Endothelial cell of umbilical vein (primary cell): Measurements from ENCODE around the gene ZDHHC19. TPM values are rescaled to one million over a fixed set of nuclear protein-coding genes. Genes with fewer than 3 reads are reported as not detected.

Experiments used
- BruUV-seq: library from RNA; stranded (reverse); fragments of 400-500 nt; replicated peaks from 2 replicates; lab custom pipeline; 2021; lab: Mats Ljungman, UMichigan
- CTCF ChIA-PET: fragments of 300-600, 350-600 bp; sonication (Branson Sonifier 250); formaldehyde crosslinking; loops from one replicate; lab custom pipeline; 2021; ENCODE audit warnings: antibody characterized with exemption, inconsistent platforms; lab: Charles Lee
- POLR2A ChIA-PET: fragments of 300-600, 350-600 bp; sonication (Branson Sonifier 250); formaldehyde crosslinking; loops from one replicate; lab custom pipeline; 2021; ENCODE audit warnings: antibody characterized with exemption, inconsistent platforms; lab: Charles Lee
- DNase-seq: peaks from one replicate; pipeline ENCODE4 v3.0.0-alpha.2; 2011; ENCODE audit warnings: low read depth, low spot score
- FAIRE-seq: peaks from 2 replicates; lab custom pipeline; 2011; peaks lifted over from hg19 to GRCh38; lab: Jason Lieb, UNC
- H2AFZ ChIP-seq: 2 replicates; pipeline ENCODE4 v1.6.0; 2012; ENCODE audit warnings: low read depth, low read length, control low read depth, inconsistent platforms
- H3K27ac ChIP-seq: 2 replicates; pipeline ENCODE4 v1.5.1; 2011; ENCODE audit warnings: low read depth, mild to moderate bottlenecking, control low read depth, low read length, moderate library complexity; ENCODE audit not compliant: insufficient read depth
- H3K27me3 ChIP-seq, 2 experiments: 2 replicates each; pipeline versions ENCODE4 v1.6.0 to v1.6.1; 2011; ENCODE audit warnings: low read length in 2 of 2, mixed read lengths in 1 of 2; ENCODE audit not compliant: control insufficient read depth in 2 of 2, insufficient read depth in 2 of 2
- H3K36me3 ChIP-seq, 2 experiments: 2 replicates in 1 of 2; 3 replicates in 1 of 2; pipeline ENCODE4 v1.5.1; 2011; ENCODE audit warnings: low read length in 2 of 2, mild to moderate bottlenecking in 1 of 2, moderate library complexity in 1 of 2; ENCODE audit not compliant: control insufficient read depth in 2 of 2, insufficient read depth in 2 of 2; ENCODE audit errors: extremely low read depth in 1 of 2
- H3K4me1 ChIP-seq: 3 replicates; pipeline ENCODE4 v1.5.1; 2011; ENCODE audit warnings: mild to moderate bottlenecking, low read length; ENCODE audit not compliant: control insufficient read depth, insufficient read depth; ENCODE audit errors: extremely low read depth
- H3K4me2 ChIP-seq: 2 replicates; pipeline ENCODE4 v1.6.1; 2011; ENCODE audit warnings: low read length, control low read depth, mixed read lengths; ENCODE audit not compliant: insufficient read depth
- H3K4me3 ChIP-seq, 3 experiments: fragments of 200-600 bp in 1 of 3; sonication (generic), shearing (Covaris generic) in 1 of 3; replicated peaks in 1 of 3; 2 replicates each; pipeline ENCODE4 v1.5.1; 2011 to 2016; ENCODE audit warnings: control low read depth in 3 of 3, low read length in 3 of 3, mild to moderate bottlenecking in 2 of 3, inconsistent platforms in 1 of 3, low read depth in 1 of 3, moderate library complexity in 1 of 3; ENCODE audit not compliant: insufficient read depth in 1 of 3
- H3K79me2 ChIP-seq: 2 replicates; pipeline ENCODE4 v1.6.0; 2012; ENCODE audit warnings: low read length, inconsistent platforms; ENCODE audit not compliant: control insufficient read depth, insufficient read depth
- H3K9ac ChIP-seq: replicated peaks from 2 replicates; pipeline ENCODE3; 2011; ENCODE audit warnings: low read length, control low read depth; ENCODE audit not compliant: insufficient read depth; ENCODE audit errors: extremely low read depth
- H3K9me1 ChIP-seq: replicated peaks from 3 replicates; pipeline ENCODE4 v1.6.0; 2011; ENCODE audit warnings: mild to moderate bottlenecking, low read length; ENCODE audit not compliant: control insufficient read depth, insufficient read depth; ENCODE audit errors: extremely low read depth
- H3K9me3 ChIP-seq: replicated peaks from 2 replicates; pipeline ENCODE4 v1.5.1; 2012; ENCODE audit warnings: low read length, inconsistent platforms; ENCODE audit not compliant: control insufficient read depth, insufficient read depth
- H4K20me1 ChIP-seq: replicated peaks from 2 replicates; pipeline ENCODE3; 2011; ENCODE audit warnings: mild to moderate bottlenecking, low read length; ENCODE audit not compliant: control insufficient read depth, insufficient read depth; ENCODE audit errors: extremely low read depth
- CTCF ChIP-seq, 2 donors: IDR thresholded peaks; 1 replicate in 1 of 2; 2 replicates in 1 of 2; pipeline ENCODE4 v1.5.1; 2011; ENCODE audit warnings: low read length in 2 of 2, mild to moderate bottlenecking in 2 of 2, moderate library complexity in 2 of 2, control low read depth in 1 of 2, inconsistent platforms in 1 of 2, low read depth in 1 of 2; ENCODE audit not compliant: insufficient read depth in 1 of 2; ENCODE audit errors: extremely low read depth in 1 of 2
- EZH2 ChIP-seq: IDR thresholded peaks from 2 replicates; pipeline ENCODE4 v1.6.1; 2012; ENCODE audit warnings: borderline replicate concordance, low read depth, mild to moderate bottlenecking, moderate library complexity, low read length, inconsistent platforms; ENCODE audit not compliant: severe bottlenecking
- FOS ChIP-seq: IDR thresholded peaks from 2 replicates; pipeline ENCODE4 v1.6.1; 2011; ENCODE audit warnings: mild to moderate bottlenecking, low read length, moderate library complexity, borderline replicate concordance; ENCODE audit not compliant: insufficient read depth
- GATA2 ChIP-seq: IDR thresholded peaks from 2 replicates; pipeline ENCODE4 v1.7.0; 2011; ENCODE audit warnings: low read depth, mild to moderate bottlenecking, moderate library complexity, mixed read lengths, low read length; ENCODE audit not compliant: insufficient read length, insufficient read depth
- JUN ChIP-seq: IDR thresholded peaks from 2 replicates; pipeline ENCODE4 v1.6.1; 2011; ENCODE audit warnings: borderline replicate concordance, low read depth; ENCODE audit not compliant: insufficient read length, insufficient read depth
- MYC ChIP-seq: IDR thresholded peaks from one replicate; pipeline ENCODE4 v1.6.1; 2011; ENCODE audit warnings: mild to moderate bottlenecking, low read depth, low read length
- POLR2A ChIP-seq: IDR thresholded peaks from 2 replicates; pipeline ENCODE4 v1.6.1; 2012; ENCODE audit warnings: low read depth, mild to moderate bottlenecking, control low read depth, low read length
- POLR2AphosphoS5 ChIP-seq: IDR thresholded peaks from 2 replicates; pipeline ENCODE4 v1.6.1; 2012; ENCODE audit warnings: low read depth, mild to moderate bottlenecking, control low read depth, low read length, moderate library complexity; ENCODE audit not compliant: insufficient read depth
- dilution Hi-C: fragments of 300-500 bp; cut with MboI; formaldehyde crosslinking; loops from one replicate; pipeline ENCODE4 v1.15.0; 2019; ENCODE audit warnings: low sequenced_read_pairs; ENCODE audit not compliant: extremely low pct_ligation_motif_present
- intact Hi-C: fragments of 100-400 bp; cut with micrococcal nuclease; formaldehyde crosslinking; loops from one replicate; pipeline ENCODE4 v1.10.0; 2022
- polyA plus RNA-seq, 4 experiments: library from polyadenylated mRNA; depleted of rRNA in 3 of 4; stranded (reverse) in 3 of 4; unstranded in 1 of 4; fragments of >200 nt; gene quantifications; 2 replicates each; pipeline versions ENCODE4 v1.2.1 to v1.2.3, GENCODE V29; 2011 to 2012; ENCODE audit warnings: missing spikeins in 1 of 4
- total RNA-seq: library from RNA; stranded (reverse); gene quantifications from 2 replicates; pipeline ENCODE4 v1.2.3, GENCODE V29; 2021
- TF ChIP-seq, protein P1 (sequence below): IDR thresholded peaks from 2 replicates; pipeline ENCODE4 v1.6.1; 2011; ENCODE audit not compliant: insufficient read depth, insufficient read length

The ZDHHC19 gene
- total and polyA plus RNA-seq, 2 donors (not counting 3 experiments of a cell fraction or from before 2014, with no cell fraction given), result not detected

GRCh38 chr3:196194542-196194915, 16.7 kb downstream of the ZDHHC19 start:
- no peaks in the 10 kb centered on the region for H3K36me3 ChIP-seq
- no peak for FAIRE-seq
- H4K20me1 ChIP-seq, result no peaks in the 10 kb centered on the region
- H3K4me2 ChIP-seq, result no peak overlapping the region
- no peak overlapping the region for H3K9ac ChIP-seq
- H2AFZ ChIP-seq, result no peak overlapping the region
- intact Hi-C loops (no loop called here), dilution Hi-C loops (no loop called here)
- no peaks in the 10 kb centered on the region for H3K79me2 ChIP-seq
- no peaks in the 10 kb centered on the region for H3K9me3 ChIP-seq
- no peak overlapping the region for H3K4me3 ChIP-seq
- no peaks in the 10 kb centered on the region for H3K4me1 ChIP-seq
- ChIA-PET CTCF (interaction anchor here (1.2 to 3.1 kb wide), 2 partner anchors 121 to 172 kb away, joined by 4 to 20 read pairs; no protein-coding TSS in a partner anchor), POLR2A (no interaction called here)
- TF ChIP-seq POLR2AphosphoS5 (no peak), GATA2 (no peak), EZH2 (no peak), POLR2A (no peak), JUN (no peak), CTCF (IDR thresholded peaks at IDR 0.05; ENCODE audit: extremely low read depth in 1 of 2, insufficient read depth in 1 of 2, low read depth in 1 of 2, low read length in 2 of 2) (no peak), FOS (no peak), MYC (no peak)
- TF ChIP-seq, protein P1, sequence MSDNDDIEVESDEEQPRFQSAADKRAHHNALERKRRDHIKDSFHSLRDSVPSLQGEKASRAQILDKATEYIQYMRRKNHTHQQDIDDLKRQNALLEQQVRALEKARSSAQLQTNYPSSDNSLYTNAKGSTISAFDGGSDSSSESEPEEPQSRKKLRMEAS, result no peak
- no peaks in the 10 kb centered on the region for H3K9me1 ChIP-seq
- no peaks in the 10 kb centered on the region for H3K27me3 ChIP-seq
- no TSS peak for BruUV-seq
- no peak overlapping the region for H3K27ac ChIP-seq
- no peak for DNase-seq
